Fibroblast of lung (primary cell): ENCODE data around the gene DLL1. TPM values are rescaled to one million over a fixed set of nuclear protein-coding genes. Genes with fewer than 3 reads are reported as not detected.

Source experiments
- DNase-seq, 2 donors: peaks; one replicate each; pipeline versions ENCODE4 v3.0.0 to v3.0.0-alpha.2; 2010; ENCODE audit warnings: low read depth in 2 of 2
- H2AFZ ChIP-seq: 2 replicates; pipeline ENCODE4 v1.5.1; 2012; ENCODE audit warnings: low read length, control low read depth, inconsistent platforms
- H3K27ac ChIP-seq: 2 replicates; pipeline ENCODE4 v1.5.1; 2011; ENCODE audit warnings: low read length, control low read depth; ENCODE audit not compliant: insufficient read depth
- H3K27me3 ChIP-seq: 2 replicates; pipeline ENCODE4 v1.5.1; 2011; ENCODE audit warnings: mild to moderate bottlenecking, low read length; ENCODE audit not compliant: control insufficient read depth, insufficient read depth
- H3K36me3 ChIP-seq: 2 replicates; pipeline ENCODE4 v1.5.1; 2011; ENCODE audit warnings: low read length; ENCODE audit not compliant: control insufficient read depth, insufficient read depth
- H3K4me1 ChIP-seq: 2 replicates; pipeline ENCODE4 v1.5.1; 2011; ENCODE audit warnings: low read length; ENCODE audit not compliant: control insufficient read depth, insufficient read depth; ENCODE audit errors: extremely low read depth
- H3K4me2 ChIP-seq: 2 replicates; pipeline ENCODE4 v1.5.1; 2011; ENCODE audit warnings: low read length, control low read depth; ENCODE audit not compliant: insufficient read depth; ENCODE audit errors: extremely low read depth
- H3K4me3 ChIP-seq, 4 experiments: fragments of 200-600 bp in 1 of 4; sonication (generic) in 1 of 4; replicated peaks in 1 of 4; 2 replicates each; pipeline ENCODE4 v1.5.1; 2011 to 2016; ENCODE audit warnings: low read length in 4 of 4, low read depth in 3 of 4, mild to moderate bottlenecking in 3 of 4, control low read depth in 2 of 4, inconsistent platforms in 1 of 4, mixed read lengths in 1 of 4; ENCODE audit not compliant: insufficient read depth in 1 of 4; ENCODE audit errors: control extremely low read depth in 1 of 4
- H3K79me2 ChIP-seq: 2 replicates; pipeline ENCODE4 v1.5.1; 2012; ENCODE audit warnings: mild to moderate bottlenecking, low read length, inconsistent platforms; ENCODE audit not compliant: control insufficient read depth, insufficient read depth
- H3K9ac ChIP-seq: 2 replicates; pipeline ENCODE4 v1.5.1; 2011; ENCODE audit warnings: mild to moderate bottlenecking, low read length, control low read depth; ENCODE audit not compliant: insufficient read depth
- H3K9me3 ChIP-seq: 2 replicates; pipeline ENCODE4 v1.5.1; 2012; ENCODE audit warnings: low read depth, low read length; ENCODE audit not compliant: control insufficient read depth, insufficient read depth
- H4K20me1 ChIP-seq: 2 replicates; pipeline ENCODE4 v1.5.1; 2011; ENCODE audit warnings: low read length; ENCODE audit not compliant: control insufficient read depth, insufficient read depth; ENCODE audit errors: extremely low read depth
- EZH2 ChIP-seq: IDR thresholded peaks from 2 replicates; pipeline ENCODE4 v1.5.1; 2012; ENCODE audit warnings: low read length, control low read depth, mild to moderate bottlenecking; ENCODE audit errors: missing control alignments
- polyA plus RNA-seq, 2 donors: library from polyadenylated mRNA; depleted of rRNA in 1 of 2; stranded (reverse) in 1 of 2; unstranded in 1 of 2; fragments of >200 nt; gene quantifications; 2 replicates each; pipeline ENCODE4 v1.2.1, GENCODE V29; 2011 to 2012; ENCODE audit warnings: missing spikeins in 1 of 2
- total RNA-seq: library from RNA; depleted of rRNA; stranded (reverse); fragments of >200 nt; gene quantifications from 2 replicates; pipeline ENCODE4 v1.2.1, GENCODE V29; 2014
- TF ChIP-seq, protein P1 (sequence below), 2 donors: IDR thresholded peaks in 1 of 2; conservative IDR thresholded peaks in 1 of 2; 1 replicate in 1 of 2; 2 replicates in 1 of 2; pipeline ENCODE4 v1.5.1; 2011 to 2012; ENCODE audit warnings: low read length in 2 of 2, control low read depth in 1 of 2, inconsistent platforms in 1 of 2, low read depth in 1 of 2, mild to moderate bottlenecking in 1 of 2

The DLL1 gene
- total and polyA plus RNA-seq, 2 donors (not counting 1 experiment from before 2014, with no cell fraction given): 0.69 to 12.4 TPM

- peaks cover 2% of the 10 kb centered on the region for H4K20me1 ChIP-seq
- DNase-seq: no peak
- no peaks in the 10 kb centered on the region for H3K27me3 ChIP-seq
- H3K79me2 ChIP-seq: peaks cover 60% of the 10 kb centered on the region
- H3K9me3 ChIP-seq: no peaks in the 10 kb centered on the region
- no peak overlapping the region for H3K4me3 ChIP-seq
- TF ChIP-seq EZH2: no peak
- TF ChIP-seq, protein P1, sequence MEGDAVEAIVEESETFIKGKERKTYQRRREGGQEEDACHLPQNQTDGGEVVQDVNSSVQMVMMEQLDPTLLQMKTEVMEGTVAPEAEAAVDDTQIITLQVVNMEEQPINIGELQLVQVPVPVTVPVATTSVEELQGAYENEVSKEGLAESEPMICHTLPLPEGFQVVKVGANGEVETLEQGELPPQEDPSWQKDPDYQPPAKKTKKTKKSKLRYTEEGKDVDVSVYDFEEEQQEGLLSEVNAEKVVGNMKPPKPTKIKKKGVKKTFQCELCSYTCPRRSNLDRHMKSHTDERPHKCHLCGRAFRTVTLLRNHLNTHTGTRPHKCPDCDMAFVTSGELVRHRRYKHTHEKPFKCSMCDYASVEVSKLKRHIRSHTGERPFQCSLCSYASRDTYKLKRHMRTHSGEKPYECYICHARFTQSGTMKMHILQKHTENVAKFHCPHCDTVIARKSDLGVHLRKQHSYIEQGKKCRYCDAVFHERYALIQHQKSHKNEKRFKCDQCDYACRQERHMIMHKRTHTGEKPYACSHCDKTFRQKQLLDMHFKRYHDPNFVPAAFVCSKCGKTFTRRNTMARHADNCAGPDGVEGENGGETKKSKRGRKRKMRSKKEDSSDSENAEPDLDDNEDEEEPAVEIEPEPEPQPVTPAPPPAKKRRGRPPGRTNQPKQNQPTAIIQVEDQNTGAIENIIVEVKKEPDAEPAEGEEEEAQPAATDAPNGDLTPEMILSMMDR (conservative IDR thresholded peaks at IDR 0.05 in 1 of 2, IDR thresholded peaks at IDR 0.05 in 1 of 2; ENCODE audit: low read depth in 1 of 2, low read length in 2 of 2): no peak
- H3K4me2 ChIP-seq: no peak overlapping the region
- peaks cover 2% of the 10 kb centered on the region for H3K4me1 ChIP-seq
- peaks cover 3% of the 10 kb centered on the region for H3K36me3 ChIP-seq
- no peak overlapping the region for H3K27ac ChIP-seq
- no peak overlapping the region for H2AFZ ChIP-seq
- H3K9ac ChIP-seq: no peak overlapping the region
Observed at GRCh38 chr6:170314983-170315382, 24.1 kb upstream of the DLL1 start.

- Histone ChIP-seq H3K27ac (no peak overlapping the region), H3K27me3 (no peaks in the 10 kb centered on the region), H3K79me2 (peaks cover 68% of the 10 kb centered on the region), H3K36me3 (peaks cover 3% of the 10 kb centered on the region), H3K9ac (no peak overlapping the region), H3K4me3 (no peak overlapping the region), H2AFZ (no peak overlapping the region), H4K20me1 (peaks cover 2% of the 10 kb centered on the region), H3K4me1 (peaks cover 2% of the 10 kb centered on the region), H3K9me3 (no peaks in the 10 kb centered on the region), H3K4me2 (peak overlapping the region; percentile 8)
- TF ChIP-seq, protein P1 (conservative IDR thresholded peaks at IDR 0.05 in 1 of 2, IDR thresholded peaks at IDR 0.05 in 1 of 2; ENCODE audit: low read depth in 1 of 2, low read length in 2 of 2): no peak
- no peak for TF ChIP-seq EZH2
- DNase-seq: no peak
Observed at GRCh38 chr6:170313716-170314295, 22.9 kb upstream of the DLL1 start.

GRCh38 chr6:170312876-170313275 lies 22.0 kb upstream of the DLL1 start:
- peaks cover 77% of the 10 kb centered on the region for H3K79me2 ChIP-seq
- peaks cover 8% of the 10 kb centered on the region for H3K4me1 ChIP-seq
- no peaks in the 10 kb centered on the region for H3K27me3 ChIP-seq
- H3K27ac ChIP-seq: no peak overlapping the region
- no peak overlapping the region for H2AFZ ChIP-seq
- DNase-seq: no peak
- H3K4me2 ChIP-seq: no peak overlapping the region
- H3K9ac ChIP-seq: no peak overlapping the region
- TF ChIP-seq, protein P1 (conservative IDR thresholded peaks at IDR 0.05 in 1 of 2, IDR thresholded peaks at IDR 0.05 in 1 of 2; ENCODE audit: low read depth in 1 of 2, low read length in 2 of 2): no peak
- TF ChIP-seq EZH2: no peak
- H3K9me3 ChIP-seq: no peaks in the 10 kb centered on the region
- no peaks in the 10 kb centered on the region for H3K36me3 ChIP-seq
- peaks cover 2% of the 10 kb centered on the region for H4K20me1 ChIP-seq
- H3K4me3 ChIP-seq: no peak overlapping the region
